ENCODE data around the gene RSBN1. TPM values are rescaled to one million over a fixed set of nuclear protein-coding genes. Genes with fewer than 3 reads are reported as not detected.

The RSBN1 gene
- total and polyA plus RNA-seq, 8 donors: 15.6 to 26.8 (median 23.8) TPM

DNA sequence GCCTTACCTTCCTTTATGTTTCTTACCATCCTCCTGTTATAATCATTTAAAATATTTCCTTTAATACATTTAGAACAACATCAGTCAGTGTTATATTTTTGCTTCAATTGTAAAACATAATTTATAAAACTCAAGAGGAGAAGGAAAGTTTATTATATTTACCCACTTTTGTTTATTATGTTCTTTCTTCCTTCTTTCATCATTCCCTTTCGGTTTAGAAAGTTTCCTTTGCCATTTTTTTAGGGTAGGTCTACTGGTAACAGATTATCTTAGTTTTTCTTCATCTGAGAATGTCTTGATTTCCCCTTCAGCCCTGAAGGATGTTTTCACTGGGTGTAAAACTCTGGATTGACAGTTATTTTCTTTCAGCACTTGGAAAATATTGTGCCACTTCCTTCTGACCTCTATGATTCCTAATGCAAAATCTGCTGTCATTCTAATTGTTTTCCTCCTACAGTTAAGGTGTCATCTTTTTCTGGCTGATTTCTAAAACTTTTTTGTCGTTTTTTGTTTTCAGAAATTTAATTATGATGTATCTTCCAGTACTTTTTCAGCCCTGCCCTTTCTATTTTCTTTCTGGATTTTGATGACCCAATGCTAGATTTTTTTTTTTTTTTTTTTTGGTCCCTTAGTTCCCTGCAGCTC is 34.2 kb upstream of the RSBN1 start:
- H3K4me3 ChIP-seq: no peak overlapping the region
- H3K4me1 ChIP-seq: peaks cover 0 to 9% of the 10 kb centered on the region in 2 donors
- H3K9me3 ChIP-seq: no peaks in the 10 kb centered on the region
- ATAC-seq: no peak
- no peak for DNase-seq
- TF ChIP-seq, protein P1, sequence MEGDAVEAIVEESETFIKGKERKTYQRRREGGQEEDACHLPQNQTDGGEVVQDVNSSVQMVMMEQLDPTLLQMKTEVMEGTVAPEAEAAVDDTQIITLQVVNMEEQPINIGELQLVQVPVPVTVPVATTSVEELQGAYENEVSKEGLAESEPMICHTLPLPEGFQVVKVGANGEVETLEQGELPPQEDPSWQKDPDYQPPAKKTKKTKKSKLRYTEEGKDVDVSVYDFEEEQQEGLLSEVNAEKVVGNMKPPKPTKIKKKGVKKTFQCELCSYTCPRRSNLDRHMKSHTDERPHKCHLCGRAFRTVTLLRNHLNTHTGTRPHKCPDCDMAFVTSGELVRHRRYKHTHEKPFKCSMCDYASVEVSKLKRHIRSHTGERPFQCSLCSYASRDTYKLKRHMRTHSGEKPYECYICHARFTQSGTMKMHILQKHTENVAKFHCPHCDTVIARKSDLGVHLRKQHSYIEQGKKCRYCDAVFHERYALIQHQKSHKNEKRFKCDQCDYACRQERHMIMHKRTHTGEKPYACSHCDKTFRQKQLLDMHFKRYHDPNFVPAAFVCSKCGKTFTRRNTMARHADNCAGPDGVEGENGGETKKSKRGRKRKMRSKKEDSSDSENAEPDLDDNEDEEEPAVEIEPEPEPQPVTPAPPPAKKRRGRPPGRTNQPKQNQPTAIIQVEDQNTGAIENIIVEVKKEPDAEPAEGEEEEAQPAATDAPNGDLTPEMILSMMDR (IDR thresholded peaks at IDR 0.05): no peak
- no peak overlapping the region for H3K27ac ChIP-seq
- H3K36me3 ChIP-seq: no peaks in the 10 kb centered on the region
- no peaks in the 10 kb centered on the region for H3K27me3 ChIP-seq
- intact Hi-C loops (cut with DNase I): loop anchor here in 1 of 2 donors (5.0 kb wide), 1 partner anchor 56 kb away; the partner anchor contains the start of gene AP4B1

DNA sequence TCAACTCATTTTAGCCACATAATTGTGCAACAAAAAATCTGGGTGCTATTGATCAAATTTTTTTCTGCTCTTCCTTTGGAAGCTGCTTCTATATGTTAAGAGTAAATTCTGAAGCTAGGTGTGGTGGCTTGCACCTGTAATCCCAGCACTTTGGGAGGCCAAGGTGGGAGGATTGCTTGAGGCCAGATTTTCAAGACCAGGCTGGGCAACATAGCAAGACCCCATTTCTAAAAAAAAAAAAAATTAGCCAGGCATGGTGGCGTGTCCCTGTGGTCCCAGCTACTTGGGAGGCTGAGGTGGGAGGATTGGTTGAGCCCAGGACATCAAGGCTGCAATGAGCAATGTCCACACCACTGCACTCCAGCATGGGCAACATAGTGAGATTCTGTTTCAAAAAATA is 24.3 kb upstream of the RSBN1 start:
- Histone ChIP-seq H3K4me1 (peaks cover 0 to 5% of the 10 kb centered on the region in 2 donors), H3K27me3 (no peaks in the 10 kb centered on the region), H3K4me3 (no peak overlapping the region), H3K27ac (no peak overlapping the region), H3K36me3 (peaks cover 0 to 10% of the 10 kb centered on the region in 2 donors), H3K9me3 (no peaks in the 10 kb centered on the region)
- DNase-seq: no peak
- ATAC-seq: no peak
- intact Hi-C loops (cut with DNase I): no loop called here
- TF ChIP-seq, protein P1 (IDR thresholded peaks at IDR 0.05): no peak

DNA sequence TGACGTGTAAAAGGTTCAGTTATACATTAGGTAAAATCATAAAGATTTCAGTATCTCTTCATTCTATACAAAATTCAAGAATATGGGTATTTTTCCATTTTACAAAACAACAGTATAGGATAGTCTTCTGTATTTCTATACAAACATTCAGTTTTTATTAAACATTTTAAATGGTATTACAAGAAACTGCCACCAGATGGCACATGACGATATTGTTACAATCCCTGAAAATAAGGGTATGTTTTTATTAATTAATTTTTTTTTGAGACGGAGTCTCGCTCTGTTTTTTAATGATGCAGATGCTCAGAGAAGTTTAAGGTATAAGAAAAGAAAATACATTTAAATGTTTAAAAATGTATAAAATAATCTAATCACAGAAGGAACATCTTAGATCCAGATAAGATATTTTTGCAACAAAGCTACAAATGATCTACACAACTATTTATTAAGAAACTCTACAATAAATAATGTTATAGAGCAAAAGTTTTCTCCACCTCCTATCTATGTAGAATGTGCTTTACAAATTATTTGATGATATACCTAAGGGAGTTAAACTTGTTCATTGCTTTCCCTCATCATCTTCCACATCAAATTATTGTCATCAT is 23.5 kb upstream of the RSBN1 start:
- DNase-seq: peak in 2 of 4 donors; percentile 42 to 65
- Histone ChIP-seq H3K27me3 (no peaks in the 10 kb centered on the region), H3K4me1 (peaks cover 0 to 5% of the 10 kb centered on the region in 2 donors), H3K9me3 (no peaks in the 10 kb centered on the region), H3K36me3 (peaks cover 0 to 13% of the 10 kb centered on the region in 2 donors), H3K27ac (no peak overlapping the region), H3K4me3 (no peak overlapping the region)
- TF ChIP-seq, protein P1 (IDR thresholded peaks at IDR 0.05): peak; percentile 32 to 47
- peak; percentile 54 for ATAC-seq
- intact Hi-C loops (cut with DNase I): no loop called here

DNA sequence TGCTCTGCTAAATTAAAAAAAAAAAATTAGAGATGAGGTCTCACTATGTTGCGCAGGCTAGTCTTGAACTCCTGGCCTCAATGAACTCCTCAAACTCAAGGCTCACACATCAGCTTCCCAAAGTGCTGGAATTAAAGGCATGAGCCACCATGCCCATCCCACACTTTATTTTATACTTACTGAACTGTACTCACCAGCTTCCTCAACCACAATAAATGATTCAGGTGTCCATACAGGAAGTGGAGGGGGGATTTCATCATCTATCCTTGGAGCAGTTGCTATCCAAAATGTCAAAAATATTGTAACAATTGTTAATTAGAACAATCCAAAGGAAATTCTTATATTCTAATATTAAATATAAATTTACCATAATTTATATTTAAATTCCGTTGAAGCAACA is 22.4 kb upstream of the RSBN1 start:
- Histone ChIP-seq H3K27ac (no peak overlapping the region), H3K27me3 (no peaks in the 10 kb centered on the region), H3K4me3 (no peak overlapping the region), H3K9me3 (no peaks in the 10 kb centered on the region), H3K4me1 (peaks cover 0 to 5% of the 10 kb centered on the region in 2 donors), H3K36me3 (peaks cover 0 to 13% of the 10 kb centered on the region in 2 donors)
- TF ChIP-seq, protein P1 (IDR thresholded peaks at IDR 0.05): no peak
- intact Hi-C loops (cut with DNase I): no loop called here
- ATAC-seq: no peak
- no peak for DNase-seq

DNA sequence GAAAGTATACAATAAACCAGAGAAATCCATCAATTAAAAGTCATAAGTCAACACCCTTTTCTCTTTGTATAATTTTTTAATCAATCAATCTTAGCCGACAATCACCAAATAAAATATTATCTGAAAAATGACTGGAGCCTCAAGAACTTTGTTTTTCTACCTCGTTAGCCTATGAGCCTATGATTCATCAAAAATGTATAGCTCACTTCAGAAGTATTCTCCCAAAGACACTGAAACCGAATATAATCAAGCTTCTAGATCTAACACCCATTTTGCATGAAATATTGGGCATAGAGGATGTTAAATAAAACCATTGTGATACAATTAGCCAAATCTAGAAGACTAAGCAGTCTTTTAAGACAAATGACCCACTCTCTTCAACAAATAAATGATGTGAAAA is 17.8 kb upstream of the RSBN1 start:
- Histone ChIP-seq H3K4me1 (no peaks in the 10 kb centered on the region), H3K4me3 (no peak overlapping the region), H3K27me3 (no peaks in the 10 kb centered on the region), H3K27ac (no peak overlapping the region), H3K36me3 (peaks cover 0 to 36% of the 10 kb centered on the region in 2 donors), H3K9me3 (no peaks in the 10 kb centered on the region)
- ATAC-seq: no peak
- intact Hi-C loops (cut with DNase I): no loop called here
- TF ChIP-seq, protein P1 (IDR thresholded peaks at IDR 0.05): no peak
- DNase-seq: no peak

Data from left lung (tissue), 10 donors.